Measurements from ENCODE around the gene CCDC34. TPM values are rescaled to one million over a fixed set of nuclear protein-coding genes. Genes with fewer than 3 reads are reported as not detected.
"Not testable (repeated sequence)": the region's sequence is repeated elsewhere in the genome, so short reads cannot be mapped to it uniquely, and the experiment has no call there.

The CCDC34 gene
- total RNA-seq, 1 donor from 2014 or later: 6.2 TPM

DNA sequence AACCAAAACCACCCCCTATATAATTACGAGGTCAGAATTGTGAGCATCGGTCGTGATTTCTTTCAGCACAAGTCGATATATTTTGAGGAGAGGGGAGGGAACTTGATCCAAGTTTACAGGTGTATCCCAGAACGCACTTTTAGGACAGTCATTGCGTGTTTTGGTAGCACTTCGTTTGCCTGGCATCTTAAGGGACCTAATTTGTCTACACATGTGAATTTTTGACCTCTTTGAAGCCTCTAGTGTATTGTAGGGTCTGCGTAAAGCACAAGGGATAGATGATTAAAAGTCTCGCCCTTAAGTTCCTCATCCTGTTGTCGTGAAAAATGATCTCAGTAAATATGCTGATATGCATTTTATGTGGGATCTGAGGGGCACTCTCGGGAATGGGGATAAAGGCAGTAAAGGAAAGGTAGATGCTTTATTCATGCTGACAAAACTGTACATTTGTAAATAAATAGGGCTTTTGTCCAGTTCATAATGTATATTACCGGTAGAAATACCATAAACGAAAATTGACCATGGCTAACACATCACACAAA is 632 bp upstream of the CCDC34 start:
- no peak for DNase-seq (ENCODE audit: low spot score)

DNA sequence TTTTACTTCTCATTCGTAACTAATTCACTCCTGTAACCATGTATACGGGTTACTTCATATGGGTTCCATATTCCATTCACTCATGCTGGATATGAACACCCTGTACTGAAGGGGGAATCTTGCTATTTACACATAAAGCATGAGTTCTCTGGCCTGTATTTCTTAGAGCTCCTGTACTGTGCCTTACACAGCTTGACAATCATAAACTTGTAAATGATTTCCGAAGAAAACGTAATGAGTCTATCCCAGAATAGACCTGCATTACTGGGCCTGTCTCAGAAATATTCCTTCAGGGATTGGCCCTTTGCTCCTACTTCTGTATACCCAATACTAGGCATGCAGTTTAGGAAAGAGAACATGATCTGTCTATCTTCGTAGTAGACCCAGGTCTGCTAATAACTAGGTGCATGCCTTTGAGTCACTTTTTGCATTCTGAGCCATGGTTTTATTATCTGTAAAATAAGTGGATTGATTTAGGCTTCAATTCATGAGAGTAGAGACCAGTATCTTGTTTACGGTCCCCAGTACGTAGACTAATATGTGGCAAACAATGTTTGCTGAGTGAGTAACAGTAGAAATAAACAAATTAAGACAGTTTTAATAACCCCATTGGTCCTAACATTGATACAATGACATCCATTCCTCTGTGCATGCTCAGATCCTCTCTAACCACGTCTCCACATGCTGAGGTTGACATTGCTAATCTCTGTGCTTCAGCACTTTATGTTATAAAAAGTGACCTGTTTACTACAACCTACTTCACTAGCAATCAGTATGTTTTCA is 1.2 kb downstream of the CCDC34 start:
- no peak for DNase-seq (ENCODE audit: low spot score)

DNA sequence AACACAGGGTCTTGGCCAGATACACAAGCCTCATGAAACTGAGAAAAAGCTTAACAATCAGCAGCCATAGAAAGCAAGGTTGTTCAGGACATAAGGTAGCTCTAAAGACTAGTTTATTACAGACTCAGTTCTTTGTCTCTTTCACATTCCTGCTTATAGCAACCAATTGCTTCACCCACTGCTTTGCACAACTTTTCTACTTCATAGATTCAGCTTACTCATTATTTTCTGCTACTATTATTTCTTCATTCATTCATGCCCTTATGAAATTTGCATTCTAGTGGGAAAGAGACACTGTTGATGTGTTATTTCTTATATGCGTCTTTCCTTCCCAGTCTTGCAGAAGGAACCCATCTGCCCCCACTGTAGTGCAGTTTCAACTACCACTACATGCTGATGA is 4.7 kb downstream of the CCDC34 start:
- no peak for DNase-seq (ENCODE audit: low spot score)

DNA sequence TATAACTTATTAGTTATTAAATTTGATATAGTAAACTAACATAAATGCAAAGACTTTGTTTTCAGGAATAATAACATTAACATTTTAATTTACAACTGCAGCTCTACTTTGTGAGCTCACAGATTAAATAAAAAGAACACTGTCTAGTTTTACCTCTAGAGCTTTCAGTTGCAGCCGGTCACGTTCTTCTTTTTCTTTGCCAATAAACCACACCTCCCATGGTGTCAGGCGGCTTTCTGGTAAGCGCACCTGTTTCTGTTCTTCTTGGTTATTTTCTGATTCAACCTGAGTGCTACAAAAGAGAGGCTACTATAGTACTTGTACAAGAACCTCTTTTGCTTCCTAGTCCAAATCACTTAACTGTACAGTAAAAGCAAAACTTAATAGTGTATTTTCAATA is 5.8 kb downstream of the CCDC34 start:
- no peak for DNase-seq (ENCODE audit: low spot score)

DNA sequence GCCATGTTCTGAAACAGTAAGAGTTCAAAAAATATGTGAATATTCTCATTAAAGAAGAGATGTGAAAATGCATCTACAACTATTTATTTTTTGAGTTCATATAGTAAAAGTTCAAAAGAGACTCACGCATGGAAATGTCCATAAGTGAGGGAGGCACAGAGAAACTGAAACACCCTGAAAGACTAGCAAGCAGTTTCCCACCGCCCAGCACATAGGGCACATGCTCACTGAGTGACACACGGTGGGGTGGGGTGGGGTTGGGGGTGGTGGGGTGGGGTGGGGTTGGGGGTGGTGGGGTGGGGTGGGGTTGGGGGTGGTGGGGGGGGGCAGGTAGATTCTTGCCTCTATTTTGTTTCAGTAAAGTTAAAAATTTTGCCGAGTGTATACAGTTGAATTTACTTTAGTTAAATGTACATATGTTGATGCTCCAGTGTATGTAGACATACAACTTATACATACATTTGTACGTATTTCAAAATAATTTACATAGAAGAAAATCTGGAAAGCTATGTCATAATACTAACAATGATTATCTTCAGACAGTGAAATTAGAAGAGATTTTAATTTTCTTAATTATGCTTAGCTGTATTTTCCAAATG is 6.3 kb downstream of the CCDC34 start:
- DNase-seq (ENCODE audit: low spot score): no peak

DNA sequence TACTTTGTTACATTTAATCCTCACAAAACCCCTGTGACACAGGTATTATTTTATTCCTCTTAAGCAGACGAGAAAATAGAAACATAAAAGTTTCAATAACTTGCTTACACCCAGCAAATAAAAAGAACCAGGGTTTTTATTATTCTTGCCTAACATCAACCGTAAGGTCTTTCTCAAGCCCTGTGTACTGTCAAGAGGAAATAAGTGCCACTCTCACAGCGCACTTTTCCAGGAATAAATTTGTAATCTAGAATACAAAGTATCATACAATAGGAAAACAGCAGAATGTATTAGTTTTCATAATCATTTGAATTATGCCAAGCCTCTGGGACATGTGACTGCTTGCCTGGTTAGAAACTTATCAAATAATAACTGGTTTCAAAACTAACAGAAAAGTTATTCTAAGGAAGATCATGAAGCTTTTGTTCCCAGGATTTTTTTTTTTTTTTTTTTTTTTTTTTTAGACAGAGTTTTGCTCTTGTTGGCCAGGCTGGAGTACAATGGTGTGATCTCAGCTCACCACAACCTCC is 7.4 kb downstream of the CCDC34 start:
- no peak for DNase-seq (ENCODE audit: low spot score)

DNA sequence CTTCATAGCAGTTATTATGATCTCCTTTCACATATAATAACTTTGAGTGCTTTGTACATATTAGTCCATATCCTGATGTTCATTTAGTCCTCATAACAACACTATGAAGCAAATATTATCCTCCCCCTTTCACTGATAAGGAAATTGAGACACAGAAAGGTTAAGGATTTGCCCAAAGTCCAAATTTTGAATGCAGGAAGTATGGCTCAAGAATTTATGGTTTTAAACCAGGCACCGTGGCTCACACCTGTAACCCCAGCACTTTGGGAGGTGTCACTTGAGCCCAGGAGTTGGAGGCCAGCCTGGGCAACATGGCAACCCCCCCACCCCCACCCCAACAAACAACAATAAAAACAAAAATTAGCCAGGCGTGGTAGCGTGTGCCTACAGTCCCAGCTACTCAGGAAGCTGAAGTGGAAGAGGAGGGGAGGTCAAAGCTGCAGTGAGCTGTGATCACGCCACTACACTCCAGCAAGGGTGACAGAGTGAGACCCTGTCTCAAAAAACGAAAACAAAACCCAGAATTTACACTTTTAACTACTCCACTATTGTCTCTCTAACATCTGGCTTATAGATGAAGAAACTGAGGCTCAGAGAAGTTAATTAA is 8.6 kb downstream of the CCDC34 start:
- DNase-seq (ENCODE audit: low spot score): no peak

DNA sequence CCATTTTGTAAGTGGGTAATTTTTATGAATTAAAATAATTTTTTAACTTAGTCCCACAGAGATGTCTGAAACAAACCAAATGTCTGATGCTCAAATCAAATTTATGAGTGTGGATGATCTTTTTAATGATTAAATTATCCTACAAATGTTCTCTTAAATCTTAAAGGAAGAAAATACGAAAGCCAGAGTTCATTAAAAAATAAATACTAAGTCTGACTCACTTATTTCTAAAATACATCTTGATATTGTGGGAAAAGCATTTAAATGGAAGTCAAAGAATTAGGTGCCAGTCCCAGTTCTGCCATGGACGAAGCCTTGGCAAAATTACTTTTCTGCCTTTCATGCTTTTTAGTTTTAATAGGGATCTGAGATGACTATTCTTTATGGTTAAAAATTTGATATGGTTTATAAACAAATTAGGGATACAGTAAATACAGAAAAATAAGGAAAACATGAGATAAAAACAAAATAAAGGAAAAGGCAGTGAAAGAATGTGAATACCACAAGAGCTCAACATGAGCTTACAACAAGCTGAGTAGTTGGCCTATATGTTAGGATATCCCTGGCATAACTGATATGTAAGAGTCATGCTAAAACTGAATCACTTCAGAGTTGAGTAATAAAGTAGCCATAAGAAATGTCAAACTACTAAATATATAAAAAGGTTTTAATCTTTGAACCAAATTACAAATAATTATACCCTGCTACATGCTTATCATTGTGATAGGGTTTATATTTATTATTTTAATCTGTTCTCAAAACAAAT is 9.2 kb downstream of the CCDC34 start:
- DNase-seq (ENCODE audit: low spot score): no peak

DNA sequence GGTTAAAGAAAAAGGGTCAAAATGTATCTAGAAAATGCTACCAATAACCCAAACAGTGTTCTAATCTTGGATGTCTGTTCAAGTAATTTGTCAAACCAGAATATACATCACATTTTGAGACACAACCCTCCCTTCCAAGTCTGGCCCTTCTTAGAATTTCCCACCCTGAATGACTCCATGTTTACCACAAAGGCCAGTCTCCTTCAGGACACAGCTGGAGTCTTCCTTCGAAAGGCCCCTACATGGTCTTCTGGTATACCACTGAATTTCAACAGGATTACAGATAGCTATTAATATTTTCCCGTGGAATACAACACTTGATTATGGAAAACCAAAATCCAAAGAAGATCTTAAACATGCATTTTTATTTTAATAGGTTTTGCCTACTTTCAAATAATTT is 10.2 kb downstream of the CCDC34 start:
- DNase-seq (ENCODE audit: low spot score): no peak

DNA sequence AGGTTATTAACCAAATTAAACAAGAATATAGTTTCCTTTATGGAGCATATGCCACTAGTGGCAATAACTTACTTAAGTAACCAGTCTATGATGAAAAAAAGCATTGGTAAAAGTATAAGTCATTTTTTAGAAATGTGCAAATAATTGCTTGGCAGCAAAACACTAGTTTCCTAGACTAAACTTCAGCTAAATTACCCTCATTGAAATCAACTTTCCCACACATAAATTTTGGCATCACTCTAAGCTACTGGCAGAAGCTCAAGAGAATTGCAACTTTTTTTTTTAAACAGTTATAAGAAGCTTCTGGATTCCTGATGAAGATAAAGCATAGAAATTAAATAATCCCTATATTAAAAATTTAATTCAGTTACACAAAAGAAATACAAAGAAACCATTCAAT is 12.5 kb downstream of the CCDC34 start:
- no peak for DNase-seq (ENCODE audit: low spot score)

DNA sequence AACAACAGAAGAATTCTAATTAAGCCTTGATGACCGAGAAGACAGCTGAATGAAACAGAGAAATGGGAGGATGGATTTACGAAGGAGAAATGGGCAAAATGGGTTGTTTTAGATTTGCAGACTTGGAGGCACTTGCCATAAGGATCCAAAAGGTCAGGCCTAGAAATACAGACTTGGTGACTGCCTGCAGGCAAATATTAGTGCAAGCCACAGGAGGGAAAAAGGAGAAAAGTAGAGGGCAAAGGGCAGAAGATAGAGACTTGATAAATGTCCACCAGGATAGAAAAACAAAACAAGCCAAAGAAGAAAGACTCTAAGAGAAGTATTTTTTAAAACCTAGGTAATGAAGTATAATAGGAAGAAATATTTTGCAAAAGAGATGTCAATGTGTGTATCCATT is 13.1 kb downstream of the CCDC34 start:
- DNase-seq (ENCODE audit: low spot score): no peak

DNA sequence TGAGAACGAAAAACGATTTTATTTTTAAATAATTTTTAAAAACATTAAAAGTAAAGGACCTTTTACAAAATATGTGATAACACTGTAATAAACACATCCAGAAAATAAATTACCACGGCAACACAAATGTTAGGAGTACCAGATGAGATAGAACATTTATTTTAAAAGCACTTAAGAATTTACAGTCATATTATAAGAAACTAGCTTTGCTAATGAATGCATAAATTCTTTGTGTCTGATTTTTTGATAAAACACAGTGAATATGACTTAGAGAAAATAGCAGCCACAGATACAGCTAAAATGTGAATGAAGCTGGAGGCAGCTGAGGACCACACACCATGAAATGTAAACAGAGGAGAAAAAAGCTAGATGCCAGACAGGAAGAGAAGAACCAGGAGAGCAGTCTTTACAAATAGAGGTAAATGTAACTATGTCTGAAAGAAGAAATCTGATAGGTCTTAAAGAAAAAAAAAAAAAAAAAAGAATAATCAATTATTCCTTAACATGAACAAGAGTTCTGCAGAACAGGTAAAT is 14.6 kb downstream of the CCDC34 start:
- no peak for DNase-seq (ENCODE audit: low spot score)

DNA sequence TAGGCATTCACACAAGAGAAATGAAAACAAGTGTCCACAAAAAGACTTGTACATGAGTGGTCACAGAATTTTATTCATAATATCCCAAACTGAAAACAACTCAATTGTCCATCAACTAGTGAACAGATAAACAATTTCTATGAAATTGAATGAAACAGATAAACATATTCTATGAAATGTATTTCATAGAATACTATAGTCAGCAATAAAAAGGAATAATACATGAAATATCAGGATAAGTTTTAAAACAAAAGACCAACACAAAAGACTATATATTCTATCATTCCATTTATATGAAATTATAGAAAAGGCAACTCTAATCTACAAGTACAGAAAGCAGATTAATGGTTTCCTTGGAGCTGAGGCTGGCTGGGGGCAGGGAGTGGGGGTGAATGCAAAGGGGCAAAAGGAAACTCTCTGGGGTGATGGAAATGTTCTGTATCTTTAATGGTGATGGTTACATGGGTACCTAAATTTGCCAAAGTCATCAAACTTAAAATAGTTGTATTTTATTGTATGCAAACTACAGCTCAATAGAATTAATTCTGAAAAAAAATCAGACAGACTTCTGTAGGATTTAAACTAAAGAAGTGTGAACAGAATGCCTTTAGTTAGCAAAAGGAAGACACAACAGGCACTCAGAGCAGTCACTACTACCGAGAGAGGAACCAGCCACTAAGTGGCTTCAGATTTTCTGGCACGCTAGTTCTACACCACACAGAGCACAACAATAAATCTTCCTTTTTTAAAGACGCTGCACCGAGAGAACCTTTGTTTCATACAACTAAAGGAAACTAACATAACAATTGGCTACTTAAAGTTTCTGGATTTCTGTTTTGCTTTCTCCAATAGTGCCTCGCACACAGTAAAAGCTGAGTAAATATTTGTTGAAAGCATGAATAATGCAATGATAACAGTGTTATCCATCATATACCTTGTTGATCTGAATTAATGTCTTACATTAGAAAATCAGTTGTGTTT is 15.4 kb downstream of the CCDC34 start:
- DNase-seq (ENCODE audit: low spot score): no peak

DNA sequence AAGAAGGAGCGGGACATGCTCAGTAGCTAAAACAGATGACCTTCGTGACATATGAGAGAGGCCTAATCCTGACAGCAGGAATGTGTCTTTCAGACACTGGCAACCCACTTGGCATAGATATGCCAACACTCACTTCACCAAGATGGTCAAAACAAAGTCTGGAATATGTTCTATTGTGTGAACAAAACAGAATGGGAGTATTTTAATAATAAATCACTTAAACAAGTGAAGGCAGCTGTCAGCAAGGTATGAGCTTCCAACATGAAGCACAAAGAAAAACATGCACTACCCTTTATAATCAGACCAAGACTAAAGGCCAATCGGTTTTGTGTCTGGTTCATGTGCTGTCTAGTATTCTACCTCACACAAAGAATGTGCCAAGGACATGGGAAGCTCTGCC is 23.1 kb downstream of the CCDC34 start:
- no peak for DNase-seq (ENCODE audit: low spot score)

DNA sequence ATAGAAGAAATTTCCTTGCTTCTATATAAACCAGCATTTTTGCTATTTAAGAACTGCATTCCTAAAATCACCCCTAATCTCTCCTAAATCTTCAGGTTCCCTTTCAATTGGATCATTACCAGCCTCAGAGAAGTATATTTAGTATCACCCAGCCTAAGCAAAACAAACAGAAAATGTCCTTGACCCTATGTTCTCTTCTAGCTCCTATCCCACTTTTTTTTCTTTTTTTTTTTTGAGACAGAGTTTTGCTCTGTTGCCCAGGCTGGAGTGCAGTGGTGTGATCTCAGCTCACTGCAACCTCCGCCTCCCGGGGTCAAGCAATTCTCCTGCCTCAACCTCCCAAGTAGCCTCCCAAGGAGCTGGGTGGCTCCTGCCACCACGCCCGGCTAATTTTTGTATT is 28.3 kb downstream of the CCDC34 start:
- not testable (repeated sequence) for DNase-seq (ENCODE audit: low spot score)

DNA sequence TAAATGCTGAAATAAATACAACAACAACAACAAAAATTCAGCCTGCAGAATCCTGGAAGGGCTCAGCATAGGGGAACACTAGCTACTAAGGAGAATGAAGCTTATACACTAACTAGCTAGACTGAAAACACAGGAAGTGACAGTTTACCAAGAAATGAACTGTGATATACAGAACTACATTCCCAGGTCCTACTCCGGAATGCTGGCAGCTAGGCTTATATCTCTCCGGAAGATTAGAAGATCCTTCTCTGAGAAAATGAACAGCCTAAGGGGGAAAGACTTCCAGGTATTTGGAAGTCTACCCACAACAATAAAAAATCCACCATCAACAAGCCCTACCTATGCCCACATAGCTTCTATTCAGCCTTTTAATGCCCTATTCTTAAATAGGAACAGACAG is 31.0 kb downstream of the CCDC34 start:
- DNase-seq (ENCODE audit: low spot score): no peak

DNA sequence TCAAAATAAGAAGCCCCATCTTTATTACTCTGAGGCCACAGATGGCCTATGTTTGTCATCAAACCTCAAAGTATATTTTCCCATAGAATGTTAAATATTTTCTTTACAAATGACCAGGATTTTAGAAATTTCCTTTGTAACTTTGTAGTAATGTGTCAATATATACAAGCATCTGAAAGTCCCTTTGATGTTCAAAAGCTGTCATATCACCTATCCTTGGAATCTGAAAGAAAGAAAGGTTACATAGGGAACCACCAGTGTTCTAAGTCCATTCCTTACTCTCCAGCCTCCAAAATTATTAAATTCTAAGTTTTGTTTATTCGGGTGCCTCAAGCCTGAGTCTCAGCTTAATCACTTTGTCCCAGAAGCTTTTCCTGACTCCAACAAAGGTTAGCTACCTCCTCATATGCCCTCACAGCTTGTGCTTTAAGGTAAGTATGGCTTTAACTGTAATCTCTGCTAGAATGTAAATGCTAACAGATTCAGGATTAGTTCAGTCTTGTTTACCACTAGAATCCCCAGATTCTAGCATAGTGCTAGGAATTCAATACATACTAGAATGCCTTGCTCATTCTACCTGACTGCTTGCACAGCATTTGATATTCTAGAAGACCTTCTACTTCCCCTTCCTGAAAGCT is 32.3 kb downstream of the CCDC34 start:
- no peak for DNase-seq (ENCODE audit: low spot score)

DNA sequence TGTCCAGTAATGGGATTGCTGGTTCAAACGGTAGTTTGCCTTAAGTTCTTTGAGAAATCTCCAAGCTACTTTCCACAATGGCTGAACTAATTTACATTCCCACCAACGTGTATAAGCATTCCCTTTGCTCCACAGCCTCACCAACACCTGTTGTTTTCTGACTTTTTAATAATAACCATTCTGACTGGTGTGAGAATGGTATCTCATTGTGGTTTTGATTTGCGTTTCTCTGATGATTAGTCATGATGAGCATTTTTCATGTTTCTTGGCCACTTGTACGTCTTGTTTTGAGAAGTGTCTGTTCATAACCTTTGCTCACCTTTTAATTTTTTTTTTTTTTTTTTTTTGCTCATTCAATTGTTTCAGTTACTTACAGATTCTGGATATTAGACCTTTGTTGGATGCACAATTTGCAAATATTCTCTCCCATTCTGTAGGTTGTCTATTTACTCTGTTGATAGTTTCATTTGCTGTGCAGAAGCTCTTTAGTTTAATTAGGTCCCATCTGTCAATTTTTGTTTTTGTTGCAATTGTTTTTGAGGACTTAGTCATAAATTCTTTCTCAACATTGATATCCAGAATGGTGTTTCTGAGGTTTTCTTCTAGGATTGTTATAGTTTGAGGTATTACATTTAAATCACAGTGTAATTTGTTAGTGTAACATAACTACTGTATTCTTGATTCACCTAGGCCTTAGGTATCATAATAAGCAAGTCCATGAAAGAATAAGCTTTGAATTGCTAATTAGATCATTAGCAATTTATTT is 33.0 kb downstream of the CCDC34 start:
- DNase-seq (ENCODE audit: low spot score): no peak

DNA sequence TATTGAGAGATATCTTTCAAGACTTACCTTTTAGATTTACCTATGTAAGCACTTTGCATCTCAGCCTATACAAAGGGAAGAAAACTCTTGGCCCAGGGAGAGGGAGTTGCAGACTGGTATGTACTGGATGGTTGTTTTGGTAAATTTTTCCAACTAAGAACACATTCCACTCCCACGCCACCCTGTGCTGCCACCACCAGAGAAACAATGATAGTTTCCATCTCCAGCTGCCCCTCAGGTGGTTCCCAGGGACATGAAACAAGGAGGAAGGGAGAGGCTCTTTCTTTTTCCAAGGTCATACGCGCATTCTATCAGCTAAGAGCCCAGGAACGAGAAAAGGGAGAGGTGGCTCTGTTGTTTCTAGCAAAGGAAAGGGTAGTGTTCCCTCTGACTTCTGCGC is 34.4 kb downstream of the CCDC34 start:
- DNase-seq (ENCODE audit: low spot score): no peak
